Stimulated activated CD4-positive, alpha-beta T cell treated with anti-CD3 and anti-CD28 coated beads, Interleukin-15, amount 100 ng/mL, for 48 hours (primary cell): Measurements from ENCODE around the gene CACNA1D.

Source experiments
- DNase-seq, 2 donors: peaks; one replicate each; pipeline ENCODE4 v3.0.0-alpha.2; 2020; ENCODE audit warnings: low read depth in 2 of 2

Gene CACNA1D

GRCh38 chr3:53845103-53845880 is 350.9 kb downstream of the CACNA1D start:
- no peak for DNase-seq

GRCh38 chr3:53845881-53846133 is 351.4 kb downstream of the CACNA1D start:
- DNase-seq, result no peak

- DNase-seq, result no peak
Observed at GRCh38 chr3:53846134-53846850, 351.9 kb downstream of the CACNA1D start, which contains the start of the genes CHDH and IL17RB. TSS of gene CHDH (minus strand) at chr3:53846419. CDS start at chr3:53824008, 22,411 bp downstream. TSS of gene IL17RB (plus strand) at chr3:53846568. CDS start at chr3:53846589, 21 bp downstream.

GRCh38 chr3:53846851-53847155 is 352.4 kb downstream of the CACNA1D start:
- DNase-seq, result no peak

GRCh38 chr3:53849916-53850315 is 355.5 kb downstream of the CACNA1D start:
- DNase-seq, result no peak

GRCh38 chr3:53850895-53851294 is 356.5 kb downstream of the CACNA1D start:
- no peak for DNase-seq

- DNase-seq, result no peak
Observed at GRCh38 chr3:53856964-53857363, 362.6 kb downstream of the CACNA1D start.

- no peak for DNase-seq
Observed at GRCh38 chr3:53858096-53858741, 363.8 kb downstream of the CACNA1D start.

- DNase-seq, result no peak
Observed at GRCh38 chr3:53859178-53859577, 364.8 kb downstream of the CACNA1D start.

GRCh38 chr3:53860196-53860595 is 365.8 kb downstream of the CACNA1D start:
- no peak for DNase-seq

GRCh38 chr3:53862241-53862640 is 367.8 kb downstream of the CACNA1D start:
- no peak for DNase-seq

GRCh38 chr3:53863145-53863544 is 368.7 kb downstream of the CACNA1D start:
- DNase-seq, result no peak
